MCF 10A (cell line): ENCODE measurements around the gene ZNF544. TPM values are rescaled to one million over a fixed set of nuclear protein-coding genes. Genes with fewer than 3 reads are reported as not detected.

Source experiments
- BruUV-seq: library from RNA; stranded (reverse); fragments of 400-500 nt; replicated peaks from 2 replicates; lab custom pipeline; 2021; lab: Mats Ljungman, UMichigan
- CTCF ChIA-PET: fragments of 300-600 bp; sonication (Branson Sonifier 250); formaldehyde crosslinking; extraction: SDS; loops from one replicate; lab custom pipeline; 2021; ENCODE audit warnings: antibody characterized with exemption, inconsistent platforms; lab: Yijun Ruan, JAX
- POLR2A ChIA-PET: fragments of 300-600, 350-650 bp; sonication (Branson Sonifier 250); formaldehyde crosslinking; extraction: SDS; loops from one replicate; lab custom pipeline; 2020; ENCODE audit warnings: antibody characterized with exemption, inconsistent platforms; lab: Yijun Ruan, JAX
- DNase-seq: peaks from one replicate; pipeline ENCODE4 v3.0.0-alpha.2; 2018; ENCODE audit not compliant: unreplicated experiment
- H3K27ac Mint-ChIP-seq: one replicate; pipeline ENCODE4 v1.8.0; 2022; ENCODE audit warnings: mild to moderate bottlenecking, low read depth, mixed read lengths; ENCODE audit not compliant: unreplicated experiment
- H3K27me3 Mint-ChIP-seq: one replicate; pipeline ENCODE4 v1.8.0; 2022; ENCODE audit warnings: mixed read lengths; ENCODE audit not compliant: insufficient read depth, unreplicated experiment
- H3K36me3 Mint-ChIP-seq: one replicate; pipeline ENCODE4 v1.8.0; 2022; ENCODE audit warnings: mild to moderate bottlenecking, moderate library complexity, mixed read lengths; ENCODE audit not compliant: insufficient read depth, unreplicated experiment
- H3K4me1 Mint-ChIP-seq: one replicate; pipeline ENCODE4 v1.8.0; 2022; ENCODE audit warnings: mixed read lengths; ENCODE audit not compliant: insufficient read depth, unreplicated experiment
- H3K4me3 Mint-ChIP-seq: one replicate; pipeline ENCODE4 v1.8.0; 2022; ENCODE audit warnings: mild to moderate bottlenecking, moderate library complexity, mixed read lengths; ENCODE audit not compliant: unreplicated experiment
- H3K9me3 Mint-ChIP-seq: one replicate; pipeline ENCODE4 v1.8.0; 2022; ENCODE audit warnings: mixed read lengths; ENCODE audit not compliant: unreplicated experiment
- CTCF ChIP-seq: fragments of 200-600 bp; IDR thresholded peaks from one replicate; pipeline ENCODE4 v1.8.0; 2022; ENCODE audit warnings: antibody characterized with exemption, mild to moderate bottlenecking; ENCODE audit not compliant: unreplicated experiment
- intact Hi-C: fragments of 100-400 bp; cut with micrococcal nuclease; formaldehyde crosslinking; loops from 2 replicates; pipeline ENCODE4 v1.14.1; 2022
- total RNA-seq: library from RNA; stranded (reverse); gene quantifications from 2 replicates; pipeline ENCODE4 v1.2.3, GENCODE V29; 2022

Gene ZNF544
- total RNA-seq, 1 experiment from 2014 or later: 42.3 TPM

GRCh38 chr19:58203814-58204475 lies 24.8 kb upstream of the ZNF544 start:
- no TSS peak for BruUV-seq

GRCh38 chr19:58204566-58204965 lies 24.1 kb upstream of the ZNF544 start:
- TF ChIP-seq CTCF: no peak
- DNase-seq: no peak
- Mint-ChIP-seq H3K27ac (no peak overlapping the region), H3K36me3 (peaks cover 76% of the 10 kb centered on the region), H3K4me1 (no peaks in the 10 kb centered on the region), H3K4me3 (no peak overlapping the region), H3K9me3 (peaks cover 50% of the 10 kb centered on the region), H3K27me3 (no peaks in the 10 kb centered on the region)
- no TSS peak for BruUV-seq
- intact Hi-C loops: no loop called here
- ChIA-PET CTCF (interaction anchor here (0.6 to 0.8 kb wide), 2 partner anchors 8 to 316 kb away, joined by 3 to 4 read pairs; no protein-coding TSS in a partner anchor), POLR2A (interaction anchor here (0.5 kb wide), 1 partner anchor 231 kb away, joined by 3 read pairs; no protein-coding TSS in a partner anchor)

More at GRCh38 chr19:58203814-58204475, 24.8 kb upstream of the ZNF544 start:
- TF ChIP-seq CTCF: no peak
- POLR2A ChIA-PET: no interaction called here
- intact Hi-C loops: no loop called here
- Mint-ChIP-seq H3K4me1 (no peaks in the 10 kb centered on the region), H3K27me3 (no peaks in the 10 kb centered on the region), H3K27ac (no peak overlapping the region), H3K36me3 (peaks cover 76% of the 10 kb centered on the region), H3K4me3 (no peak overlapping the region), H3K9me3 (peaks cover 44% of the 10 kb centered on the region)
- no peak for DNase-seq
- CTCF ChIA-PET: no interaction called here

GRCh38 chr19:58209577-58209976 lies 19.1 kb upstream of the ZNF544 start:
- Mint-ChIP-seq H3K27me3 (no peaks in the 10 kb centered on the region), H3K36me3 (peaks cover 78% of the 10 kb centered on the region), H3K9me3 (peaks cover 41% of the 10 kb centered on the region), H3K4me3 (no peak overlapping the region), H3K27ac (no peak overlapping the region), H3K4me1 (no peaks in the 10 kb centered on the region)
- no TSS peak for BruUV-seq
- TF ChIP-seq CTCF: no peak
- intact Hi-C loops: no loop called here
- ChIA-PET CTCF (interaction anchor here (0.5 kb wide), 1 partner anchor 643 kb away, joined by 4 read pairs; no protein-coding TSS in a partner anchor), POLR2A (no interaction called here)
- no peak for DNase-seq

- CTCF ChIA-PET: interaction anchor here (0.6 kb wide), 1 partner anchor 20 kb away, joined by 3 read pairs; no protein-coding TSS in a partner anchor
- TF ChIP-seq CTCF: no peak
- no TSS peak for BruUV-seq
- POLR2A ChIA-PET: no interaction called here
- H3K27ac Mint-ChIP-seq: no peak overlapping the region
- peak; percentile 22 for DNase-seq
- H3K36me3 Mint-ChIP-seq: peaks cover 57% of the 10 kb centered on the region
- intact Hi-C loops: no loop called here
- H3K9me3 Mint-ChIP-seq: peaks cover 25% of the 10 kb centered on the region
- no peaks in the 10 kb centered on the region for H3K4me1 Mint-ChIP-seq
- H3K4me3 Mint-ChIP-seq: no peak overlapping the region
- no peaks in the 10 kb centered on the region for H3K27me3 Mint-ChIP-seq
Measured at GRCh38 chr19:58212336-58213074, 16.2 kb upstream of the ZNF544 start.
